NCI-H2107 treated with DMSO at 0.1 percent for 48 hours (cell line): ENCODE data around the gene EPB41L4B.

Experiments used
- DNase-seq: peaks from one replicate; lab custom pipeline; 2025; ENCODE audit not compliant: unreplicated experiment; lab: John Stamatoyannopoulos, UW

EPB41L4B gene

DNA sequence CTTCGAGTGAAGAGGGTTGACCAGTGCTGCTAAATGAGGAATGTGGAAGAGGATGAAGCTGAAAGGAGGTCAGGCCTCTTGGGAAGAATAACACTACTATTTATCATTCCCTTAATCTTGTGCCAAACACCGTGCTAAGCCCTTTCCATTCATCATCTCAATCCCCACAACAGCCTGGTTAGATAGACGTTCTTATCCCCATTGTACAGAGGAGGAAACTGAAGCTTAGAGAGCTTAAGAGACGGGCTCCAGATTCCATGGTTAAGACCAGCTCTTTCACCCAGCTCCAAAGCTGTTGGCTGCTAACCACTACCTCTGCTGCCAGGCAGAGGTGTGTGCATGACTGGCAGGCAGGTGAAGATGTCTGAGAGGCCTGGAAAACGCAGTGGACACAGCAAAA is 868 bp upstream of the EPB41L4B start:
- no peak for DNase-seq

DNA sequence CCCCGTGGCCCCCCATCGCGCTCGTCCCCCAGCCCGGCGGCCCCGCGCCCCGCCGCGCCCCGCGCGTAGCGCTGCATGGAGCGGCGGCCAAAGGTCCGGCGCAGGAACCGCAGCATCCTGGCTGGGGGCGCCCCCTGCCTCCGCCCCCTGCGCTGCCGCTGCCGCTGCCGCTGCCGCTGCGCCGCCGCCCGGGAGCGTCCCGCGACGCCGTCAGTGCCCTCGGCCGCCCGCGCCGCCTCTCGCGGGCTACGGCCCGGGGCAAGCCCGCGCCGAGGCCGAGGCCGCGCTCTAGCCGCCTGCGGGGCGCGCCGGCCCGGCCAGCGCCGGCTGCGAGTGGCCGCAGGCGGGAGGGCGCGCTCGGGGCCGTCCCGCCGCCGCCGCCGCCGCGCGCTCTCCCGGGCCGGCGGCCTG is 523 bp downstream of the EPB41L4B start:
- DNase-seq, result no peak

DNA sequence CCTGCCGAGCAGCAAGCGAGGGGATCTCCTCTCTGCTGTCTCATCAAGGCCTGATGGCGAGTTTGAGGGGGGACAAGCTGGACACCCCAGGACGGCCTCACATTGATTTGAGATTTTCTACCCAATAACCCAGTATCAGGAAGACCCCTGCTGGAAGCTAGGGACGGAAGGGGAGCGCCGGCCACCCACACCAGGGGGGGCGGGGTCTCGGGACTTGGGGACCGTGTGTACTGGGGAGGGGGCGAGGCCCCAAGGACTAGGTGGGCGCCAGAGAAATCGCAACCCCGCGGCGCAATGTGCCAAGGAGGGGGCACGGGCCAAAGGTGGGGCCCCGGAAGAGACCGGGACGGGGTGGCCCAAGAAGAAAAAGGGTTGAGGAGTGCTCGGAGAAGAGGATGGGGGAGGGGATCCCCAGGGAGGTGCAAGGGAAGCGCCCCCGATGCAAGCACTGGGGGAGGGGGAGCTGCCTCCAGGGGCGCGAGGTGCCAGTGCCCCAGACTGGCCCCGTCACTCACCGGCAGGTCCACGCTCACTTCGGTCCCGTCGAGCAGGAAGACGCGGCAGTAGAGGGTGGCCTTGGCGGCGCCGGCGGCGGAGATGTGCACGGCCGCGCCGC is 1.1 kb downstream of the EPB41L4B start:
- DNase-seq, result no peak

DNA sequence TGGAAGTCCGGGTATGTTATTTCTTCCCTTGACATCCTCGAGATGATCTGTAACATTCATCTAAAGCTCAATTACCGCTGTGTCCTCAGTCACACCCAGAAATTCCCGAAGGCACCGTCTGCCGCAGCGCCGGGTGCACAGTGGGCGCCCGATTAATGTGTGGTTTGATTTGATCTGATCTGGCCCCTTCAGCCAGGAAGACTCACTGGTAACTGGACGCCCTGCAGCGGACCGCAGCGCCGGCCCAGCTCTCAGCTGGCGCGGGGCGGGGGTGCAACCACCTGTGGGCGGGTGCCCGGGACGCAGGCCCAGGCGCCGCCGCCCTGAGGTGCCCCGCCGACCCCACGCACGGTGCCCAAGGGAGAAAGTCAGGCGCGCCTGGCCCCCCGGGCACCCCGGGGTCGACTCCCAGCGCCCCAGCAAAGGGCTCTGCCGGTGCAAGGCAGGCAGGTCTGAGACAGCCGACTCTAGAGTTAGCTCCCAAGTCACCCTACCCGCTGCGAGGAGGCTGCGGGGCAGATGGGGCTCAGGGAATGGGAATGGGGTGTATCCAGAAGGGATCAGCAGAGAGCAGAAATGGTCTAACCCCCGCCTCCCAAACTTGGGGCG is 1.7 kb downstream of the EPB41L4B start:
- DNase-seq, result no peak

DNA sequence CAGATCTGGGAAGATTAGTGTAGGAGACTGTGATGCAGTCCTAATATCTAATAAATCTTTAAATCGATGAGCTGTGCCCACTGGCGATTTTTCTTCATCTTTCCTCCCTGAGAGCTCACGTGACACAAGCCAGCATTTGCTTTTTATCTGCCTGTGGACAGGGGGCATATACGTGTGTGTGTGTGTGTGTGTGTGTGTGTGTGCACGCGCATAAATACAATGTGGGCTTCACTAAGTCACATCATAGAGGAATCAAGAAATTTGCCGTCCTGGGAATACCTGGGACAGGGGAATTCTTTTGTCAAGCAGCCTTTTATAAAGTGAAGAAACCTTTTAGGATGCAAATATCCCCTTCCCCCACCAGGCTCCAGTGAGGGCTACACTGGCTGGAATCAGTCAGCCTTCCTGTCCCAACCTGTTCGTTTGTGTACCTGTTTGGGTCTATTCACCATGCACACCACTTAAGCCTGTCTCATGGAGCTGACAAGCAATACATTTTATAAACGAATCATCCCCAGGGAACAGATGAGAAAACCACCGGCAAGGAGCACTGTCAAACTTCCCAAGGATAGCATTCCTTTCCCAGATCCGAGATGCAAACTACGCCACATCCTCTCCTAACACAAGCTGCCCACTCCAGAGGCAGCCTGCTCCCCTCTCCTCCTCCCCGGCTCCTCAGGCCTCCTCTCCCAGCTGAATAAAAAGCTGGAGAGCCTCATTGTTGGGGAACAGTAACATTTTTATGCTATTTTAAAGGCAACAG is 2.7 kb downstream of the EPB41L4B start:
- DNase-seq, result peak; percentile 30

DNA sequence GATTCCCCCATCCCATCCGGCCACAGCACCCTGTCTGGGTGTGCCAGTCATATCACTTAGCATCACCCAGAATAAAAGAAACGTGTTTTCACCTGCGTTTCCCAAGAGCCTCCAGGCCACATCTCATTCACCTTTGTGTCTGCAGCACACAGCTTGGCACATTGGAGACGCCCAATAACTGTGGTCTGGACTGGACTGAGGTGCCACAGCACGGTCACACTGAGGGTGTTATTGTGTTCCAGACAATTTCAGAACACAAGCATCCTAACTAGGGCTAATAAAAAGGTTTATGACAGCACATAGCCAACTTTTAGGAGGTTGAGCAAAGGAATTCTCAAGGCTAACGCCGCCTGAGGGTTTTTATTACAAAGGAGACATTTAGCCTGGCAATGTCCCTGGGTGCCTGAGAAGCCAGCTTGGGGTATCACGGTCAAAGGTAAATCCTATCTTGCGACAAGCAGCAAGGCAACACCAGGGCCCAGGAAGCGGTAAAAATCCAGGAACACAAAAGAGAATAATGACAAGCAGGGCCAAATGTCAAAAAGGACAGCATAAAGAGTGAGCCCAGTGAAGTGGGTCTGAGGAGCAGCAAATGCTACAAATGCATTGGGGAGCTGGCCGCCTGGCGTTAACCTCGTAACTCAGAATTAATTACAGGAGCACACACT is 3.4 kb downstream of the EPB41L4B start:
- peak; percentile 39 for DNase-seq

DNA sequence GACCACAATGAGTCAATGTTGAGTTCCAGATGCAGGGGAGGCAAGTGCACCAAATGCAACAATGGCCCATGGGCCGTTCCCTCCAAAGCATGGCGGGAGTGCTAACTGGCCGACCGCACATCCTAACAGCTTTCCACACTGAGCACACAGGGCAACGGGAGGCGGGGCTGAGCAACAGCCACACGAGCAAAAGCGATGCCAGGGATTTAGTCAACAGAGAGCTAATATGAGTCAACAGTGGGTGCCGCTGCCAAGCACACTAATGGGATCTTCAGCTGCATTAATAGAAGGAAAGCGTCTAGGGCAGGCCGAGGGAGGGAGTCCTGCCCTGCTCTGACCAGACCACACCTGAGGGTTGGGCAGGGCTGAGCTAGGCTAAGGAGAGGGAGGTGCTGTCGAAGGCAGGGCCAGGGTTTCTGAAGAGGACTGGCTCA is 4.6 kb downstream of the EPB41L4B start:
- peak; percentile 84 for DNase-seq

DNA sequence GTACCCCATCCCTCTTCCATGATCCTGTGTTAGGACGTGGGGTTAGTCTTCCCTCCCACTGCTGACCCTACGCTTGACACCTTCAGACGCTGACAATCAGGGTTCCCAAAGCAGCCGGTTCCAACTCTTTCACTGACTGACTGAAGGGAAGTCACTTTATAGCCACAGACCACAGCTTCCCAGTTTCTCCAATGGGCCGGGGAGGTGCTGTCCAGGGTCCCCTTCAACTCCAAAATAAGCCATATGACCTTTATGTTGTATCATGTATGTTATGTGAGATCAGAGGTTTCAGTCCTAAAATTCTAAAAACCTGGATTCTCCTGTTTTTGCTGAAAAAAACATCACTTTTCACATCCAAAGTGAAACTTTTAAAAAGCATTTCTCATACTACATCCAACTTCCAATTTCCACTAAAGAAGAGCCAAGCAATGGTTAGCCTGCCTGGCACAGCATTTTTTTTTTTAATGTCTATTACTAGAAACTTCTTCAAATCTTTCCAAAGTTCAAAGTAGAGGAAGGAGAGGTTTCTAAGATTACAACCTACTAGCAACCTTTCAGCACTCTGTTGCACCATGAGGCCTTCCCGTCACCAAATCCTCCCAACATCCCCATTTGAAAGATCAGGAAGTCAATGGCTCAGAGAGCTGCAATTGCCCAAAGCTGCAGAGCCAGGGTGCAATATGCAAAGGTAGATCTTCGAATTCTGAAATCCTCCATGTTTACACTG is 5.2 kb downstream of the EPB41L4B start:
- no peak for DNase-seq

DNA sequence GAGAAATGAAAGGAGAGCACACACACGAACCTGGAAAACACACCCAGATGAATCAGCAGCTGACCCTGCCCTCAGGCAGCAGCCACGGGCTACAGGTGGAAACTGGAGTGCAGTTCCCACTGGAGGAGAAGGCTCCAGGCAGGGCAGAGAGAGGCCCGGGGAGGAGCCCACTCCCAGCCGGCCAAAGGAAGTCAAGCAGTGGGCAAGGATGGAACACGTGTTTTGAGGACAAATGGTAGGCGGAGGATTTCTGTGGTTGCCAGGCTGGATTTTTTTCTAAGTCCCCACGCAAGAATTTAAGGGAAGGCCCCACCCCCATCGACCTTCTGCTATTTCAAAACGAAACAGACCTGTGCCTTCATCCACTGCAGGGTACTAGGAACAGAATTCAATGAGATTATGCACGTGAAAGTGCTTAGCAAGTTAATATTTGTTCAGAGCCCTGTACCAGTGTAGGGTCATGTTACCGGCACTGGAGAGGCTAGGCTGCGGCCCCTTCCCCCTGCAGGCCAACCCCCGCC is 6.8 kb downstream of the EPB41L4B start:
- no peak for DNase-seq

DNA sequence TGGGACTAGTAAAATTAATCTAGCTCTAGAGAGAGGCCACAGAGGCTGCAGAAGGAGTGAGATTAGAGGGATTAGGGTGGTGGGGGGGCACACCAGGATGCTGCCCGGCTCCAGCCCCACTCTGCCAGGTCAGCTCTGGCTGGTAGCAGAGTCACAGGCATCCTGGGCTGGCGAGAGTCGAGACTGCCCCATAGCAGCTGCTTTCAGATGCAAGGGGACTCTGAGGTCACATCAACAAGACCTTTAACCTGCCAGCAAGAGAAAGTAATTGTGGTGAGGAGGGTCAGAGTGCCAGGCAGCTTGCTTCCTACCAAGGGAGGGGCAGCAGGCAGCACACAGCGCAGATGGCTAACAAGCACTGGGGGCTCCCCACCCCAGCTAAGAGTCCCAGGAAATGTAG is 7.5 kb downstream of the EPB41L4B start:
- no peak for DNase-seq

DNA sequence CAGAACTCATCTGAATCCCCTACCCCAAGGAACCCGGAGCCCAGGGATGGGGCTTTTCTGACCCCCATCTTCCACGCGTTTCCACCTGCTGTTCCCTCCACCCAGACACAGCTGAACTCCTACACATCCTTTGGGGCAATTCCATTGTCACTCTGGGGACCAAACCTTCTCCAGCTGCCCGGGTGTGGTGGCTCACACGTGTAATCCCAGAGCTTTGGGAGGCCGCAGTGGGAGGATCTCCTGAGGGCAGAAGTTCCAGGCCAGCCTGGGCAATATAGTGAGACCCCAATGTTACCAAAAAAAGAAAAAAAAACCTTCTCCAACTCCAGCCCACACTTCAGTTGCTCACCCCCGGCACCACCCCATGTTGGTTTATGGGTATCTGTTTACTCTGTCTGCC is 8.1 kb downstream of the EPB41L4B start:
- no peak for DNase-seq

DNA sequence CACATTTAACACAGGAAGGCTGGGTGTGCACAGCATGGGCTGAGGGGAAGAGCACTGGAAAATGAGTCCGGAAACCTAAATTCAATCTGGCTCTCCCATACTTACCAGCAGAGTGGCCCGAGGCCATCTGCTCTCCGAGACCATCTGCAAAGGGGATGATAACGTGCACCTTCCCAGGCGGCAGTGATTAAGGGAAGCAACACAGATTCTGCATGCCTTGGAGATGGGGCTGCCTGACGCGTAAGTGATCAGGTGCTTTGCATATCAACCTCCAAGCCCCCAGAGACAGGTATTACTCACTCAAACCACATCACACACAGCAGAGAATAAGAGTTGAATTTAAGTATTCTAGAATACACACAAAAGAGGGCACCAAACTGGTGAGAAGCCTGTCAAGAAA is 9.1 kb downstream of the EPB41L4B start:
- no peak for DNase-seq

DNA sequence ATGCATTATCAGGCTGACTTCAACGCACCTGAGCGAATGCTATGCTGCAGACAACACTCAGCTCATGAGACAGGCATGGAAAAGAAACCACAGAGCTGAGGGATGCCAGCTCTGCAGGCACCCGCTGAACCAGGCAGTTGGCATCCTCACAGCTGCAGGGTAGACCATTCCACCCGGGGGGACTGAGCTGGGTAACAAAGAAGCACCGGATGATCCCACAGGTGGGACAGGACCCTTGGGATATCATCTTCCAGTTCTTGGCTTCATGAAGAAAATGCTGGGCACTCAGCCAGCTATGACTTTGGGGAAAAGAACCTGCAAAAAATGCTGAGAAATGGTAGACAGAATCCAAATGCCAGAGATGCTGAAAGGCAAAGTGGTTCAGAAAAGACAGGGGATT is 9.6 kb downstream of the EPB41L4B start:
- DNase-seq, result peak; percentile 51

DNA sequence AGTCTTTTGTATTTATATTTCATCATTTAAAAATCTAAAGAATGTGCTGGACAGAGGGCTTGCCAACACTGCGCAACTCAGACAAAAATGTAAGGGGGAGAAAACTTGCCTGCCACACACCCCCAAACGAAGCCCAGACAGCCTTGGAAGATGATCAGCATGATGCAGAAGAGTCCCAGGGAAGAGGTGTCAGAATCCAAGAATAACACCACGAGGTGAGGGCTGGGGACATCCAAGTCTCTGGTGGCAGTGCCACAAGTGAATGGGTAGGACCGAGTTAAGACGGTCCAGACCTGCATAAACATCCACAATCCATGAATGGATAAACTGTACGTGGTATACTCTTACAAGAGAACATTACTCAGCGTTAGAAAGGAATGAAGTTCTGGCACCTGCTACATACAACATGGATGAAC is 10.4 kb downstream of the EPB41L4B start:
- no peak for DNase-seq

DNA sequence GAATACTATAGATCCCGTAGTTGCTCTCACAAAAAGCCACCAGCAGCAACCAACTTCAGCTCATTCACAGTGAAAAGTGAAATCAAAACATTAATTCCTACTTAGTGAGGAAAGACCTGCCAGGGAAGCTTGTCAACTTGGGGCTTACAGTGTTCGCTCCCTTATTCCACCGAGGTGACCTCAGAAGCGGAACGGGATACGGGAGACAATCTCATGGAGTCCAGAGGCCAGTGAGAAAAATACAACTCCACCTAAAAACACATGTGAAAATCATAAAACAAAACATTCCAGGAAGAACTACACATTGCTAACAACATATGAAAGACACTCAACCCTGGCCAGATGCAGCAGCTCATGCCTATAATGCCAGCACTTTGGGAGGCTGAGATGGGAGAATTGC is 11.6 kb downstream of the EPB41L4B start:
- no peak for DNase-seq

DNA sequence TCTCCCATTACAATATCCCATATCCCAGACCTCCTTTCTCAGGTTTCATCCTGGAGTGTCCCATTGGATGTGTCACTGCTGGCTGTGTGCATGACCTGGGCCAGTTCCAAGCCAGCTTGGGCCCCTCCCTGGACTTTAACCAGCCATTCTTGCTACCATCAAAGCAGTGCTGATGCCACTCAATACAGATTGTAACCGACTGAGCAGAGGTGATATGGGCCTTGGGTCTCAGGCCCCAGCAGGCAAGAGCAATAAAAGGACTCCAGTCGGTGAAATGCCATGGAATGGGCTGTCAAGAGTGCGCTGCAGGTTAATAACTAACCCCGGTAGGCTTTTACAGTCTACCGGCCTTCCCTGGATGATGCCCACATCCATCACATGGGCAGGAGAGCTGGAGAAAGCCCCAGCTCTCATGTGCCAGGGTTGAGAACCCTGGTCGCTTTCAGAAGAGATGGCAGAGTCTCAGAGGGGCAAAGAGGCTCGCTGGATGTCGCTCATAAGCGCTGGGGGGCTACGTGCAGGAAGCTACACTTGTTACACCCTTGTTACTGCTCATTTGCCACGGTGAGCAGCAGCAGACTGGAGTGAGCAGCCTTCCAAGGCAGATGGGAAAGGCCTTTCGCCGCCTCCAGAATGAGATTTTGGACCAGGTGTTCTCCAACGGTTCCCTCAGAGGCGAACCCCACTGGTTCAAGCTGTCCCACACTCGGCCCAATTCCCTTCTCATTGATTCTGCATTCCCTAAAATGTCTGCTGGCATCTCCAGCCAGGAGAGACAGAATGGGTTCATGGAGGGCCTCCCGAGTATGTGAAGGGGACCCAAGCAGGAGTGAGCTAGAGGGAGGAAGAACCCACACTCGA is 13.2 kb downstream of the EPB41L4B start:
- DNase-seq, result no peak

DNA sequence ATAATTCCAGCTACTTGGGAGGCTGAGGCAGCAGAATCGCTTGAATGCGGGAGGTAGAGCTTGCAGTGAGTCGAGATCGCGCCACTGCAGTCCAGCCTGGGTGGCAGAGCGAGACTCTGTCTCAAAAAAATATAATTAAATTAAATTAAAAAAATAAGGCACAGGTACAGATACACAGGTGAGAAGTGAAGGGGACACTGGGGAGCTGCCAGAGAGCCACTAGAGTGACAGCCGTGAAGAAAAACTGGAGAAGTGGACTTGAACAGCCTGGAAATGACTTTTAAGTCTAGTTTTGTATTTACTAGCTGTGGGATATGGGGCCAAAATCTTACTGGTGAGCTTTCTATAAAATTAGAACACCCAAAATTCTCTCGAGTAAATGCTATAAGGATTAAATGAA is 15.1 kb downstream of the EPB41L4B start:
- DNase-seq, result no peak

DNA sequence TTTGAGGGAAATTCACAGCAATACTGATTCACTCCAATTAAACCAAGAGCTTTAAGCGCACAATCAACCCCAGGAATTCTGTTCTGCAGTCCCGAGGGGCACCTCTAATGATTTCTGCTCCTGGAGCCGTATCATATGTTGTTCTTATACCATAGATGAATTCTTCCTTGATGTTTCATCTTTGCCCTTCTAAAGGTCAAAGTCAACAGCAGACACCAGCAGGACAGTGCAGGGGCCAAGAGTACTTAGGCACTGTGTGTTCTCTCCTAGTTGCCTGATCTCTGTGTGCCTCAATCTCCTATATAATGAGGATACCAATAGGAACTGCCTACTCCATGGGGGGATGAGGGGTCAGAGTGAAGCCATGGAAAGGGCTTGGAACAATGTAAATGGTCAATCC is 16.5 kb downstream of the EPB41L4B start:
- no peak for DNase-seq

DNA sequence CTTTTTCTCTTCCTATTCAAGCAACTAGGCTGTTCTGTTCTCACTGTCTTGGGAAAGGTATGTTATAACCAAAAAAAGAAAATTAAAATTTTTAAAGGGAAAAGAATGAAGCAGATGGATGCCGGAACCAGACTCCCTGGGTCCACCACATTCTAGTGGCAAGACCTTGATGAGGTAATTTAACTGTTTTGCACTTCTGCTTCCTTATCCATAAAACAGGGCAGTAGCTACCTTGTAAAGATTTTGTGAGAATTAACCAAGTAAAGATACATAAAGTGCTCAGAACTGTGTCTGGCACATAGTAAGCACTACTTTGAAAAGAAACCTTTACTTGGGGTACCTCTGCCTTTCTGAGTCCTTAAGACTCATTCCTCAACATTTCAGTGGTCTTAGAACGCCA is 17.0 kb downstream of the EPB41L4B start:
- no peak for DNase-seq

DNA sequence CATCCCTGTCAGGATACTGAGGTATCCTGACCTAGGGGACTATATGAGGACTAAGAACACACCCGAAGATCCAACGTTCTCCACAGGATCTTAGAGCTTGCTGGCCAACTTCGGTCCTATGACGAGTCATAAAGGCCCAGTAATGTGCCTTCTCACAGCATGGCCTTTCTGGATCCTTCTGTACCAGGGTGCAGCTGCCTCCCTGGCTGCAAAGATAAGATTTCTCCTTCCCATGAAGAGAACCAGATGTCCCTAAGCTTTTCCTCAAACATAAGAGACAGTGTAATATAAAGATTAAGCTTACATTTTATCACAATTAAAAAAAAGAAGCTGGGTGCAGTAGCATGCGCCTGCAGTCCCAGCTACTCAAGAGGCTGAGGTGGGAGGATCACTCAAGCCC is 18.3 kb downstream of the EPB41L4B start:
- no peak for DNase-seq
